ENCODE results near the gene TBC1D22A.
"Not testable (repeated sequence)": the region's sequence is repeated elsewhere in the genome, so short reads cannot be mapped to it uniquely, and the experiment has no call there.

TBC1D22A gene, protein sequence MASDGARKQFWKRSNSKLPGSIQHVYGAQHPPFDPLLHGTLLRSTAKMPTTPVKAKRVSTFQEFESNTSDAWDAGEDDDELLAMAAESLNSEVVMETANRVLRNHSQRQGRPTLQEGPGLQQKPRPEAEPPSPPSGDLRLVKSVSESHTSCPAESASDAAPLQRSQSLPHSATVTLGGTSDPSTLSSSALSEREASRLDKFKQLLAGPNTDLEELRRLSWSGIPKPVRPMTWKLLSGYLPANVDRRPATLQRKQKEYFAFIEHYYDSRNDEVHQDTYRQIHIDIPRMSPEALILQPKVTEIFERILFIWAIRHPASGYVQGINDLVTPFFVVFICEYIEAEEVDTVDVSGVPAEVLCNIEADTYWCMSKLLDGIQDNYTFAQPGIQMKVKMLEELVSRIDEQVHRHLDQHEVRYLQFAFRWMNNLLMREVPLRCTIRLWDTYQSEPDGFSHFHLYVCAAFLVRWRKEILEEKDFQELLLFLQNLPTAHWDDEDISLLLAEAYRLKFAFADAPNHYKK

GRCh38 chr22:46762238-46763050 is at the start of gene TBC1D22A:
Gene TBC1D22A (plus strand): TSS chr22:46762650. CDS start chr22:46762787, 137 bp downstream.
- no peak for FAIRE-seq

DNA sequence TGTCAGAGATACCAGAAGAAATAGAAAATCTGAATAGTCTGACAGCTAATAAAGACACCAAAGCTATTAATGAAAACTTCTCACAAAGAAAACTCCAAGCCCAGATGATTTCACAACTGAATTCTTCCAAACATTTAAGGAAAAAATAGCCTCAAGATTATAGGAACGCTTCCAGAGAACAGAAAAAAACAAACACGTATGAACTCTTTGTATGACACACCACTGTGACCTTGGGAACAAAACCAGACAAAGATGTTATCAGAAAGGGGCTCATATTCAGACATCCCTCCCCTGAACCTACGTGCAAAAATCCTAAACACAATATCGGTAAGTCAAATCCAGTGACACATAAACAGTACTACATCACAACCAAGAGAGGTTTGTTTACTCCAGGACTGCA is 47.9 kb upstream of the TBC1D22A start:
- no peak for FAIRE-seq

GRCh38 chr22:46719921-46720320 is 42.5 kb upstream of the TBC1D22A start:
- FAIRE-seq: no peak

DNA sequence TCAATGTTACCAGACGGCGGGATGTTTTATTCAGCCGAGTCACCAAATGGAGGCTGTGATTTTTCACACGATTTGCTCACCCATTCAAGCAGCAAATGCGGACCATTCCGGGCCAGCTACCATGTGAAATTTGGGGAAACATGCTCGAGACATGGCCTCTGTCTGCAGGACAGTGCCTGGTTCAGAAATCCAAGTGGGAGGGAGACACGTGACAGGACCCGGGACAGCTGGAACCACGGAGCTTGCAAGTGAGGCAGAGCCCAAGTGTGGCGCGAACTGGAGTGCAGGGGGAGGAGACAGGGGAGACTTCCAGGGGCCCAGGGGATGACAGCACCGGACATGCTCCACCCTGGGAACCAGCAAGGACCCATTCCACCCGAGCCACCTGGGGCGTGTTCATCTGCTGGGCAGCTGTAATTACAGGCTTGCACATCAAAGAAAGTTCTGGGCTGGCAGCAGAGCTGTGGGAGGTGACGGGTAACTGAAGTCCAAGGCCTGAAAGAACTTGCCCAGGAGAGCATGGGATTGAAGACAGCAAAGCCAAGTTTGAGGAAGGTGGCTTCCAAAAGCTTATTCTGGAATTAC is 40.9 kb upstream of the TBC1D22A start:
- FAIRE-seq: no peak

DNA sequence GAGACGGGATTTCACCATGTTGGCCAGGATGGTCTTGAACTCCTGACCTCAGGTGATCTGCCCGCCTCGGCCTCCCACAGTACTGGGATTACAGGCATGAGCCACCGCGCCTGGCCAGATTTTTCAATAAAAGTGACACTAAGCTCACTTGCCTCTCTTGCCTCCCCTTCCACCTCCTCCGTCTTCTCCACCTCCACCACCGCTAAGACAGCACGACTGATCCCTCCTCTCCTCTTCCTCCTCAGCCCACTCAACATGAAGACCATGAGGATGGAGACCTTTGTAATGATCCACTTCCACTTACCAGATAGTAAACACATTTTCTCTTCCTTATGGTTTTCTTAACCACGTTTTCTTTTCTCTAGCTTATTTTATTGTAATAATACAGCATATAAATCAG is 38.6 kb upstream of the TBC1D22A start:
- no peak for FAIRE-seq

DNA sequence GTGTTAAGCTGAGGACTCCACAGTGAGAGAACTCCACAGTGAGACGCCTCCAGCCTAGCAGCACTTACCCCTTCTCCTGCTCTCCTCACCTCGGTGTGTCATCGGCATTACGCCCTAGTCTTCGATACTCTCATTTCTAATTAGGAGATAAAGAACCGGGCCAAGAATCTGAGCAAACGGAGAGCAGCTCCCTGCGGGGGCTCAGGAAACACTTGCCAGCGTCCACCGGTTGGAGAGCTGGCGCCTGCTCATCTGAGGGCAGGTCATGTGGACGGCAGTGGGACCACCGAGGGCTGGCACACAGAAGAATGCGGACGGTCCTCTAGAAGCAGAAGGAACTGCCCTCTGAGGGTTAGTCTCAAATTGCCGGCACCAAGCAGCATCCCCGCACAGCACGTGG is 37.4 kb upstream of the TBC1D22A start:
- FAIRE-seq: no peak

- no peak for FAIRE-seq
These were observed 36.1 kb upstream of the TBC1D22A start for GRCh38 chr22:46726066-46726985.

GRCh38 chr22:46726986-46727317 is 35.5 kb upstream of the TBC1D22A start:
- no peak for FAIRE-seq

DNA sequence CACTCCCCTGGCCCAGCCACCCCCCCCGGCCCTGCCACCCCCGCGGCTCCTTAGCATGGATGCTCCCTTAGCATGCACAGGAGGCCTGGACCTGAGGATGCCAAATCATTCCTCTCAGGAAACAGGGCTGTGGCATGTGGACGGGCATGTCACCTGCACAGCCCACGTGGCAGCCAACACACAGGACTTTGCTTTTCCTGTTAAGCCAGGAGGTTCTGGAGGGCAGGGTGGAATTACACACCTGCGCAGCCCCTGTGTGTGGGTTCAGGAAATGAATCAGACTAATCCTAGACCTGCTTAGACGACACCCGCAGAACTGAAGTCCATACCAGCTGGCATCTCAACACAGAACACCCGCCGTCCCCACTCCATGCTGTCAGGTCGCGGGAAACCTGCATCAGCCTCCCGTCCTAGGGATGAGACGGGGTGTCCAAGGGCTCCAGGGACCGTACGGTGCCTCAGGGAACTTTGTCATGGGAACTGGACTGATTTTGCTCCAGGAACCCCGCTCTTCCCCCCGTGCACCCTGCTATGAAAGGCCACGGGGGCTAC is 34.6 kb upstream of the TBC1D22A start:
- FAIRE-seq: no peak

GRCh38 chr22:46728470-46728869 is 34.0 kb upstream of the TBC1D22A start:
- no peak for FAIRE-seq

GRCh38 chr22:46730568-46731245 is 31.7 kb upstream of the TBC1D22A start:
- no peak for FAIRE-seq

DNA sequence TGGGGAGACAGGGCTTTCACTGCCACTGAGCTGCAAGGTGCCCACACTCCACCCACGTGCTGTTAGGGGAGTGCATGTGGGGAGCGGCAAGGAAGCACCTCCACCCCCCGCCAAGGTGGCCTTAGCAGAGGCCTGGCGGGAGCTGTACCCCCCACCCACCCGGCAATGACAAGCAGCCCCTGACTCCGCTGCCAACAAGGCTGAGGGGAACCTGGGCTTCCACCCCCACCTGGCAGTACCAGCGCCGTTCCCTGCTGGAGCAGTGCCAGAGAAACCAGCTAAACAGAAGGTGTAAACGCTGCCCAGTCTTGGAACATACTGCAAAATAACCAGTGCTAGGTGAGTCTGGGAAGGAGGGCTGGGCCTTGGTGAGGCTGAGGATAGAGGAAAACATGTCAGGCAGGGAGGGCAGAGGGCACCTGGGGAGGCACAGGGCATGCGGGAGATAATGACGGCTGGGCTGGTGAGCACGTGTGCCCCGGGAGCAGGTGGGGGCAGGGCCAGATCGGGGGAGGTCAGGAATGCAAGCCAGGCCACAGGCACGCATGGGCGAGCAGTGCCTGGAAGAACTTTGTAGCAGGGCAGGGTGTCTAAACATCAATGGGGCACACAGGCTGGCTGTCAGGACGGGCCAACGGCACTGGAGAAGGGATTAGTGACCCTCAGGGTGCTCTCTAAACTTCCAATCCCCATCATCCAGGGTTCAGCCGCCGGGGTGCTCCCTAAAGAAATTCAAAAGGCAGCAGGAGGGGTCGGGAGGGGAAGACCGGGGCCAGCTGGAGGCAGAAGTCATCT is 31.0 kb upstream of the TBC1D22A start:
- no peak for FAIRE-seq

- FAIRE-seq: no peak
These were observed 30.4 kb upstream of the TBC1D22A start for GRCh38 chr22:46732041-46732379.

DNA sequence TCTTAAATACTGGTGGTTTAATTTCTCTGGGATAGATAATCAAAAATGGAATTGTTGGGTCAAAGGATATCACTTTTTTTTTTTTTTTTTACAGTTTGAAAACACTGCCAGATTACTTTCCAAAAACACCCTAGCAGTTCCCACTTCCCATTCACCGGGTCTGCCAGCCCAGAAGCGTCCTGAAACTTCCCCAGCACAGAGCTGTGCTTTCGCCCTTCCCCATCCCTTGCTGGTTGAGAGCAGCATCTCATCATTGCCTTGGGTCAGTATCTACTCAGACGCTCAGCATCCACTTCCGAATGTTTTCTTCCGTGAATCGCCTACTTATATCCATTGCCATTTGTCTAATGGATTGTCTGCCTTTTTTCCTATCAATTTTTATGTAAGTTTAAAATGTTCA is 29.9 kb upstream of the TBC1D22A start:
- FAIRE-seq: no peak

DNA sequence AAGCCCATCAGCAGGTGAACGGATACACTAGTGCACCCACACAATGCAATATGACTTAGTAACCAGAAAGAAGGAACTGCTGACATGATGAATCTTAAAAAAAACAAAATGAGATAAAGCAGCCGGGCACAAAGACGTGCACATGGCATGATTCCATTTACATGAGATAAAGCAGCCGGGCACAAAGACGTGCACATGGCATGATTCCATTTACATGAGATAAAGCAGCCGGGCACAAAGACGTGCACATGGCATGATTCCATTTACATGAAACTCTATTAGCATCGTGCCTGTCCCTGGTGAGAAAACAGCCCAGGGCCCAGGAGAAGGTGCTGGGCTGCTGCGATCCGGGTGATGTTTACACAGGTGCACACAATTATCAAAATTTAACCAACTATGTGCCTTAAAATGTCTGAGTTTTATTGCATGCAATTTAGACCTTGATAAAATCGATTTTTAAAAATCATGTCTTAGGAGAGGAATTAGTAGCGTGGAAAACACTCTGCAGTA is 28.2 kb upstream of the TBC1D22A start:
- FAIRE-seq: not testable (repeated sequence)

DNA sequence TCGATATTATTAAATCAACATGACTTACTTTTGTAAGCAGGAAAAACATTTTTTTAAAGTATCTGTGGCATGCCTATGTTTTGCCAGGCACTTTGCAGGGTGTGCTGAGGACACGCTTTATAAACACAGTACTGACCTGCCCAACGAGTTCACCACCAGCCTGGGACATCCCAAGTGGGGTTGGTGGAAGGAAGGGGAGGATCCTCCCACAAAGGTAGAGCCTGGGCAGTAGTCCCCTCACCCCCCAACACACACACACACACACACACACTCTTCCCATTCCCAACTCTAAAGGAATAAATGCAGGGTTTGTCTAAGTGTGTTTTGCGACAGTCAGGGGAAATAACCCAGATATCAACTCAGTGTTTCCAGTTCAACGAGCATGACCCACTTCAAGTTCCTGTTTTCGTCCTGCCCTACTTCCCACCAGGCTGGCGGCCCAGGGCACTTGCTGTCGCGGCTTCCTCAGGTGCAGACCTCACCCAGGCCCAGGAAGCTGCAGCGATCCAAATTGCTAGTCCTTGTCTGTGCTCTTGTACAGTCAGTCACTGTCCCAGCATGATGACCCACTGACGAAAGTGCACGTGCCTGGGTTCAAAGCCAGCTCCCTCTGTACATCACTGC is 27.5 kb upstream of the TBC1D22A start:
- no peak for FAIRE-seq

GRCh38 chr22:46735747-46736608 is 26.5 kb upstream of the TBC1D22A start:
- no peak for FAIRE-seq

GRCh38 chr22:46736705-46737104 is 25.7 kb upstream of the TBC1D22A start:
- no peak for FAIRE-seq

All from colon (tissue), 2 donors.